Neuronal stem cell (in vitro differentiated cells): ENCODE data around the gene CCDC12.

Experiments
- DNase-seq: peaks from one replicate; pipeline ENCODE4 v3.0.0-alpha.2; 2013; ENCODE audit warnings: low spot score
- H2AFZ ChIP-seq: one replicate; pipeline ENCODE4 v1.6.1; 2013; ENCODE audit warnings: mild to moderate bottlenecking, low read length, inconsistent platforms
- H2AK5ac ChIP-seq: 2 replicates; pipeline ENCODE4 v1.6.1; 2013; ENCODE audit warnings: low read depth, mild to moderate bottlenecking, inconsistent platforms, low read length, moderate library complexity, mixed read lengths
- H2BK120ac ChIP-seq: 2 replicates; pipeline ENCODE4 v1.6.1; 2013; ENCODE audit warnings: low read depth, mild to moderate bottlenecking, inconsistent platforms, low read length, moderate library complexity, mixed read lengths
- H2BK12ac ChIP-seq: one replicate; pipeline ENCODE4 v1.6.1; 2013; ENCODE audit warnings: low read length, inconsistent platforms
- H2BK15ac ChIP-seq: 2 replicates; pipeline ENCODE4 v1.6.1; 2013; ENCODE audit warnings: mild to moderate bottlenecking, low read length, inconsistent platforms, mixed read lengths
- H2BK5ac ChIP-seq: one replicate; pipeline ENCODE4 v1.6.1; 2013; ENCODE audit warnings: inconsistent platforms, mild to moderate bottlenecking, low read length, moderate library complexity
- H3K14ac ChIP-seq: one replicate; pipeline ENCODE4 v1.6.1; 2013; ENCODE audit warnings: low read length, inconsistent platforms
- H3K18ac ChIP-seq: 2 replicates; pipeline ENCODE4 v1.6.1; 2013; ENCODE audit warnings: low read length, inconsistent platforms
- H3K23ac ChIP-seq: 2 replicates; pipeline ENCODE4 v1.6.1; 2013; ENCODE audit warnings: low read depth, mild to moderate bottlenecking, mixed read lengths, low read length, inconsistent platforms; ENCODE audit not compliant: poor library complexity
- H3K27ac ChIP-seq: replicated peaks from 3 replicates; pipeline ENCODE4 v1.5.1; 2013; ENCODE audit warnings: low read length, inconsistent platforms
- H3K27me3 ChIP-seq, 3 experiments: 2 replicates each; pipeline ENCODE4 v1.6.1; 2013; ENCODE audit warnings: low read length in 3 of 3, mild to moderate bottlenecking in 2 of 3, inconsistent platforms in 1 of 3, low read depth in 1 of 3, mixed read lengths in 1 of 3, moderate library complexity in 1 of 3; ENCODE audit not compliant: control insufficient read depth in 3 of 3, insufficient read depth in 3 of 3
- H3K36me3 ChIP-seq, 2 donors: replicated peaks in 1 of 2; 2 replicates each; pipeline ENCODE4 v1.6.1; 2013; ENCODE audit warnings: low read length in 2 of 2; ENCODE audit not compliant: control insufficient read depth in 2 of 2, insufficient read depth in 2 of 2
- H3K4ac ChIP-seq: 2 replicates; pipeline ENCODE4 v1.6.1; 2013; ENCODE audit warnings: inconsistent platforms, mild to moderate bottlenecking, low read length, moderate library complexity
- H3K4me1 ChIP-seq, 2 donors: 1 replicate in 1 of 2; 2 replicates in 1 of 2; pipeline ENCODE4 v1.6.1; 2013; ENCODE audit warnings: low read length in 2 of 2, low read depth in 1 of 2; ENCODE audit not compliant: control insufficient read depth in 2 of 2, insufficient read depth in 1 of 2
- H3K4me2 ChIP-seq: one replicate; pipeline ENCODE4 v1.6.1; 2013; ENCODE audit warnings: mild to moderate bottlenecking, low read length, inconsistent platforms; ENCODE audit not compliant: insufficient read depth, poor library complexity, severe bottlenecking
- H3K4me3 ChIP-seq, 2 donors: 2 replicates each; pipeline ENCODE4 v1.5.1; 2013; ENCODE audit warnings: low read length in 2 of 2, mild to moderate bottlenecking in 2 of 2, inconsistent platforms in 1 of 2, moderate library complexity in 1 of 2
- H3K79me1 ChIP-seq: one replicate; pipeline ENCODE4 v1.6.1; 2013; ENCODE audit warnings: low read depth, mild to moderate bottlenecking, inconsistent platforms, low read length, moderate library complexity
- H3K9ac ChIP-seq: one replicate; pipeline ENCODE4 v1.6.1; 2013; ENCODE audit warnings: mild to moderate bottlenecking, low read depth, low read length, inconsistent platforms; ENCODE audit not compliant: poor library complexity
- H3K9me3 ChIP-seq, 2 donors: replicated peaks in 1 of 2; 2 replicates each; pipeline versions ENCODE3 to v1.6.1; 2013; ENCODE audit warnings: low read length in 2 of 2, mild to moderate bottlenecking in 2 of 2, inconsistent platforms in 1 of 2, low read depth in 1 of 2, mixed read lengths in 1 of 2, moderate library complexity in 1 of 2; ENCODE audit not compliant: control insufficient read depth in 2 of 2, insufficient read depth in 1 of 2
- H4K8ac ChIP-seq: one replicate; pipeline ENCODE4 v1.6.1; 2013; ENCODE audit warnings: low read depth, mild to moderate bottlenecking, inconsistent platforms, low read length, moderate library complexity
- H4K91ac ChIP-seq: one replicate; pipeline ENCODE4 v1.6.1; 2013; ENCODE audit warnings: low read length, low read depth, mild to moderate bottlenecking, inconsistent platforms; ENCODE audit not compliant: poor library complexity
- WGBS, 2 donors: extraction: QIAGEN DNeasy Blood & Tissue Kit; methylation state at CpG; one replicate each; pipeline ENCODE4 v1.1.7; 2013; ENCODE audit warnings: missing lambda C conversion rate in 2 of 2, mixed read lengths in 1 of 2; ENCODE audit not compliant: insufficient read length in 2 of 2, insufficient replicate concordance in 1 of 2; ENCODE audit errors: extremely low coverage in 2 of 2; 5-methylcytosine and 5-hydroxymethylcytosine counted together

CCDC12 gene

GRCh38 chr3:46954178-46954577 is 22.4 kb downstream of the CCDC12 start:
- Histone ChIP-seq H4K8ac (no peak overlapping the region), H3K4me3 (no peak overlapping the region), H2BK120ac (no peak overlapping the region), H3K79me1 (peaks cover 4% of the 10 kb centered on the region), H3K18ac (no peak overlapping the region), H2BK12ac (no peak overlapping the region), H3K4me2 (no peak overlapping the region), H4K91ac (no peak overlapping the region), H3K4me1 (peaks cover 3 to 10% of the 10 kb centered on the region in 2 donors), H3K9me3 (no peaks in the 10 kb centered on the region), H2BK15ac (no peak overlapping the region), H3K4ac (no peak overlapping the region), H3K36me3 (peaks cover 0 to 9% of the 10 kb centered on the region in 2 donors), H3K9ac (no peak overlapping the region), H2AFZ (no peak overlapping the region), H3K23ac (no peak overlapping the region), H3K27ac (no peak overlapping the region), H3K14ac (no peak overlapping the region), H3K27me3 (no peaks in the 10 kb centered on the region), H2BK5ac (peak overlapping the region; percentile 62), H2AK5ac (no peak overlapping the region)
- no peak for DNase-seq
- WGBS, 2 donors: no CpG with 5 or more reads among the region's 3 CpGs

DNA sequence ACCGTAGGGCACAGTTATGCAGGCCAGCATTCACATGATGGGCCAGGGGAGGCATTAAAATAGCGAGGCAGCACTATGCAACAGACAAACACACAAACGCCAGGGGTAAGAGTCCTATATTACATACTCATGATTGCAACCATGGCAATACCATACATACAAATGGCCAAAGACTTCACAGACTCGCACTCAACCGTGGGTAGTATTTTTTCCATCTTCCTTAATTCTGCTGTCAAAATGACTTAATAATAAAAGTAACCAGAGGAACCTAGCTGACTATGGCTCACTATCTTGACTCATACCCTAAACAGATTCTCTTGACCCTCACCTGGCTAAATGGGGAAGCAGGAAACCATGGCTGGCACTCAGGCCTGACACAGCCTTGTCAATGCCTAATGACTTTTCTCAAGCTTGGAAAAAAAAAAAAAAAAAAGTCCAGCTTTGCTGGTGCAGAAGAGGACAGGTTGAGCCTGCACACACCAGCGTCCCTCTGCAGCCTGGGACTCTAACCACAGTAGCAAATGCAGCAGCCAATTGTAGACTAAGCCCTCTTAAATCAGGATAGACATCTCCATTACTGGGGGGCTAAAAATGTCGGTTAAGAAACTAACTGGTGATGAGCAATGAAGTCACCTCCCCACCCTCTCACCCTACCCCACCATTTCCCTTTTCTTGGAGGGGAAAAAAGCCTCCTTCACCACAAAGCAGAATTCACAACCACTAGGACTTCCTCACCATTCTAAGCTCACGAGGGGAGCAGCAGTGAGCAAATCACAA is 23.1 kb downstream of the CCDC12 start:
- Histone ChIP-seq H3K18ac (no peak overlapping the region), H3K27me3 (no peaks in the 10 kb centered on the region), H3K36me3 (peaks cover 0 to 10% of the 10 kb centered on the region in 2 donors), H3K9me3 (no peaks in the 10 kb centered on the region), H2BK15ac (no peak overlapping the region), H3K27ac (no peak overlapping the region), H3K4ac (no peak overlapping the region), H3K79me1 (peaks cover 8% of the 10 kb centered on the region), H3K9ac (no peak overlapping the region), H3K4me2 (no peak overlapping the region), H2AFZ (no peak overlapping the region), H2BK12ac (no peak overlapping the region), H4K8ac (no peak overlapping the region), H2AK5ac (no peak overlapping the region), H2BK120ac (no peak overlapping the region), H4K91ac (no peak overlapping the region), H3K14ac (no peak overlapping the region), H3K4me3 (no peak overlapping the region), H2BK5ac (peak overlapping the region; percentile 62), H3K4me1 (peaks cover 3 to 9% of the 10 kb centered on the region in 2 donors), H3K23ac (no peak overlapping the region)
- no peak for DNase-seq
- no CpG with 5 or more reads among the region's 8 CpGs for WGBS, 2 donors

GRCh38 chr3:46952813-46953212 is 23.7 kb downstream of the CCDC12 start:
- Histone ChIP-seq H2BK15ac (no peak overlapping the region), H3K18ac (no peak overlapping the region), H3K4me3 (no peak overlapping the region), H4K91ac (no peak overlapping the region), H2BK12ac (no peak overlapping the region), H3K14ac (no peak overlapping the region), H2AK5ac (no peak overlapping the region), H3K9ac (no peak overlapping the region), H2BK5ac (no peak overlapping the region), H2BK120ac (no peak overlapping the region), H3K79me1 (peaks cover 10% of the 10 kb centered on the region), H3K27ac (no peak overlapping the region), H3K27me3 (no peaks in the 10 kb centered on the region), H3K4ac (no peak overlapping the region), H2AFZ (no peak overlapping the region), H3K4me1 (peaks cover 3 to 9% of the 10 kb centered on the region in 2 donors), H3K9me3 (no peaks in the 10 kb centered on the region), H4K8ac (no peak overlapping the region), H3K23ac (no peak overlapping the region), H3K4me2 (no peak overlapping the region), H3K36me3 (peaks cover 0 to 16% of the 10 kb centered on the region in 2 donors)
- WGBS, 2 donors: no CpG with 5 or more reads among the region's 2 CpGs
- no peak for DNase-seq

- Histone ChIP-seq H3K27ac (no peak overlapping the region), H3K14ac (no peak overlapping the region), H4K8ac (no peak overlapping the region), H3K36me3 (peaks cover 2 to 36% of the 10 kb centered on the region in 2 donors), H3K4me2 (no peak overlapping the region), H2BK12ac (no peak overlapping the region), H3K4me3 (no peak overlapping the region), H3K27me3 (no peaks in the 10 kb centered on the region), H3K9ac (no peak overlapping the region), H2BK5ac (no peak overlapping the region), H2AFZ (no peak overlapping the region), H3K23ac (no peak overlapping the region), H2BK15ac (no peak overlapping the region), H3K18ac (no peak overlapping the region), H4K91ac (no peak overlapping the region), H3K9me3 (peaks cover 0 to 2% of the 10 kb centered on the region in 2 donors), H3K79me1 (peaks cover 18% of the 10 kb centered on the region), H2BK120ac (no peak overlapping the region), H3K4me1 (peaks cover 3 to 9% of the 10 kb centered on the region in 2 donors), H2AK5ac (no peak overlapping the region), H3K4ac (no peak overlapping the region)
- no peak for DNase-seq
- no CpG with 5 or more reads among the region's 7 CpGs for WGBS, 2 donors
These were observed 25.8 kb downstream of the CCDC12 start for GRCh38 chr3:46950650-46951241.
